HepG2 (cell line): Measurements from ENCODE around the gene EHD4. TPM values are rescaled to one million over a fixed set of nuclear protein-coding genes. Genes with fewer than 3 reads are reported as not detected.

ENCODE experiments used
- ARID4A ChIP-seq: sonication (generic); formaldehyde crosslinking; IDR thresholded peaks from 2 replicates; pipeline ENCODE4 v1.5.0; 2020; ENCODE audit warnings: mild to moderate bottlenecking, missing genetic modification reagents, borderline replicate concordance
- CREB1 ChIP-seq, 2 experiments: fragments of 450-650 bp in 1 of 2; IDR thresholded peaks; 2 replicates each; pipeline ENCODE4 v1.6.1; 2016 to 2017; ENCODE audit warnings: control low read depth in 1 of 2, mild to moderate bottlenecking in 1 of 2, missing compliant biosample characterization in 1 of 2, missing genetic modification characterization in 1 of 2
- GTF3A ChIP-seq: sonication (generic); formaldehyde crosslinking; conservative IDR thresholded peaks from 2 replicates; pipeline ENCODE4 v1.4.0; 2020; ENCODE audit warnings: mild to moderate bottlenecking, missing genetic modification reagents
- HINFP ChIP-seq: sonication (generic); formaldehyde crosslinking; IDR thresholded peaks from 2 replicates; pipeline ENCODE4 v1.4.0; 2020; ENCODE audit warnings: low read depth, mild to moderate bottlenecking, missing genetic modification reagents
- MXI1 ChIP-seq: IDR thresholded peaks from 3 replicates; pipeline ENCODE4 v1.6.1; 2012; ENCODE audit warnings: low read depth, low read length, inconsistent platforms, borderline replicate concordance
- MYC ChIP-seq: sonication (generic); formaldehyde crosslinking; IDR thresholded peaks from 2 replicates; pipeline ENCODE4 v1.9.0; 2021; ENCODE audit warnings: missing genetic modification reagents, borderline replicate concordance
- NR2F1 ChIP-seq, 2 experiments: fragments of 450-650 bp in 1 of 2; formaldehyde crosslinking in 1 of 2; IDR thresholded peaks; 2 replicates each; pipeline versions ENCODE4 v1.5.0 to v1.6.1; 2016 to 2020; ENCODE audit warnings: mild to moderate bottlenecking in 1 of 2, missing compliant biosample characterization in 1 of 2, missing genetic modification reagents in 1 of 2, moderate library complexity in 1 of 2
- NR2F6 ChIP-seq, 2 experiments: IDR thresholded peaks; 2 replicates each; pipeline ENCODE4 v1.6.1; 2016; ENCODE audit warnings: antibody characterized with exemption in 1 of 2, mild to moderate bottlenecking in 1 of 2
- PATZ1 ChIP-seq: sonication (generic); formaldehyde crosslinking; IDR thresholded peaks from 2 replicates; pipeline ENCODE4 v1.4.0; 2020; ENCODE audit warnings: missing genetic modification reagents
- RFX3 ChIP-seq: IDR thresholded peaks from 2 replicates; pipeline ENCODE4 v1.6.1; 2016; ENCODE audit warnings: missing biosample characterization, missing genetic modification reagents
- RXRA ChIP-seq: sonication (generic); formaldehyde crosslinking; IDR thresholded peaks from 2 replicates; pipeline ENCODE4 v1.5.1; 2020; ENCODE audit warnings: missing genetic modification reagents
- SAP130 ChIP-seq: IDR thresholded peaks from 2 replicates; pipeline ENCODE4 v1.6.1; 2016; ENCODE audit warnings: low read depth
- SMAD3 ChIP-seq: sonication (generic); formaldehyde crosslinking; IDR thresholded peaks from 2 replicates; pipeline ENCODE4 v1.4.0; 2020; ENCODE audit warnings: missing genetic modification reagents
- THAP9 ChIP-seq: sonication (generic); formaldehyde crosslinking; IDR thresholded peaks from 2 replicates; pipeline ENCODE4; 2020; ENCODE audit warnings: missing genetic modification reagents, mild to moderate bottlenecking, borderline replicate concordance
- ZBTB7B ChIP-seq: sonication (generic); formaldehyde crosslinking; IDR thresholded peaks from 2 replicates; pipeline ENCODE4 v1.4.0; 2020; ENCODE audit warnings: missing genetic modification reagents
- ZFX ChIP-seq: sonication (generic); formaldehyde crosslinking; IDR thresholded peaks from 2 replicates; pipeline ENCODE4 v1.4.0; 2020; ENCODE audit warnings: mild to moderate bottlenecking, low read depth, missing genetic modification reagents, moderate library complexity
- ZNF510 ChIP-seq: sonication (generic); formaldehyde crosslinking; IDR thresholded peaks from 2 replicates; pipeline ENCODE4 v1.4.0; 2020; ENCODE audit warnings: low read depth, mild to moderate bottlenecking, missing genetic modification reagents
- ZNF616 ChIP-seq: sonication (generic); formaldehyde crosslinking; IDR thresholded peaks from 2 replicates; pipeline ENCODE4 v1.5.0; 2020; ENCODE audit warnings: low read depth, mild to moderate bottlenecking, missing genetic modification reagents
- ZSCAN29 ChIP-seq: sonication (generic); formaldehyde crosslinking; conservative IDR thresholded peaks from 2 replicates; pipeline ENCODE4 v1.4.0; 2020; ENCODE audit warnings: mild to moderate bottlenecking, missing genetic modification reagents
- polyA plus RNA-seq, 8 experiments: library from polyadenylated mRNA; depleted of rRNA in 3 of 8; stranded (reverse) in 7 of 8; unstranded in 1 of 8; fragments of >200 nt; fragmentation: Illumina TruSeq in 4 of 8; extraction: Trizol in 4 of 8; gene quantifications; 2 replicates each; pipeline versions ENCODE4 v1.2.1 to v1.2.3, GENCODE V29; 2011 to 2016; ENCODE audit warnings: low read depth in 4 of 8, missing spikeins in 1 of 8, mixed read lengths in 1 of 8; ENCODE audit not compliant: insufficient read depth in 1 of 8
- total RNA-seq, 5 experiments: library from RNA; depleted of rRNA; stranded (reverse); fragments of >200 nt; fragmentation: Illumina TruSeq; extraction: Trizol; gene quantifications; 2 replicates each; pipeline ENCODE4 v1.2.3, GENCODE V29; 2016; ENCODE audit warnings: low read depth in 1 of 5

EHD4 gene
- total and polyA plus RNA-seq, 2 of the 13 experiments (the other 11 are each of a cell fraction or from before 2014, with no cell fraction given) = 3.1 to 4.8 TPM

GRCh38 chr15:41866263-41866703, 106.1 kb downstream of the EHD4 start (continued):
- TF ChIP-seq THAP9 (CRISPR knock-in tag) = peak; percentile 27; the same call in 1 of the 2 replicates
- peak; percentile 66; the same call in 1 of the 2 replicates for TF ChIP-seq ZSCAN29 (CRISPR knock-in tag)
- TF ChIP-seq ZNF616 = 0 out of 2 replicates have a peak, but pooled peaks have one; percentile 33
- TF ChIP-seq ZBTB7B (CRISPR knock-in tag) = peak; percentile 65
- peak; percentile 79 for TF ChIP-seq RFX3
- TF ChIP-seq ZNF510 (CRISPR knock-in tag) = 0 out of 2 replicates have a peak, but pooled peaks have one; percentile 43
- peak; percentile 10; the same call in 1 of the 3 replicates for TF ChIP-seq MXI1
- no peak for TF ChIP-seq SMAD3 (CRISPR knock-in tag)
- TF ChIP-seq NR2F6 (IDR thresholded peaks at IDR 0.05) = peak; percentile 87
- TF ChIP-seq NR2F6 (CRISPR knock-in tag; IDR thresholded peaks at IDR 0.05) = peak; percentile 84
- TF ChIP-seq CREB1 (IDR thresholded peaks at IDR 0.05) = no peak
- TF ChIP-seq CREB1 (CRISPR knock-in tag; IDR thresholded peaks at IDR 0.05) = no peak
- 0 out of 2 replicates have a peak, but pooled peaks have one; percentile 31 for TF ChIP-seq PATZ1
- TF ChIP-seq ZFX (CRISPR knock-in tag) = peak; percentile 79
- peak; percentile 28; the same call in 1 of the 2 replicates for TF ChIP-seq SAP130
- TF ChIP-seq GTF3A (CRISPR knock-in tag) = 0 out of 2 replicates have a peak, but pooled peaks have one; percentile 68
- TF ChIP-seq HINFP (CRISPR knock-in tag) = 0 out of 2 replicates have a peak, but pooled peaks have one; percentile 25
- peak; percentile 19; the same call in 1 of the 2 replicates for TF ChIP-seq MYC (CRISPR knock-in tag)
- peak; percentile 83 for TF ChIP-seq RXRA (CRISPR knock-in tag)
- TF ChIP-seq ARID4A (CRISPR knock-in tag) = peak; percentile 42; the same call in 1 of the 2 replicates
- peak; percentile 40 to 74; a peak in 3 of 4 replicates for TF ChIP-seq NR2F1 (CRISPR knock-in tag; IDR thresholded peaks at IDR 0.05)
